Activated naive CD4-positive, alpha-beta T cell treated with anti-CD3 and anti-CD28 coated beads, Interleukin-2, amount 50 U/mL, for 16 hours (primary cell): ENCODE data around the gene LRRC10.
"Not testable (repeated sequence)": the region's sequence is repeated elsewhere in the genome, so short reads cannot be mapped to it uniquely, and the experiment has no call there.

ENCODE experiments used
- DNase-seq: peaks from one replicate; pipeline ENCODE4 v3.0.0-alpha.2; 2020

Gene LRRC10

DNA sequence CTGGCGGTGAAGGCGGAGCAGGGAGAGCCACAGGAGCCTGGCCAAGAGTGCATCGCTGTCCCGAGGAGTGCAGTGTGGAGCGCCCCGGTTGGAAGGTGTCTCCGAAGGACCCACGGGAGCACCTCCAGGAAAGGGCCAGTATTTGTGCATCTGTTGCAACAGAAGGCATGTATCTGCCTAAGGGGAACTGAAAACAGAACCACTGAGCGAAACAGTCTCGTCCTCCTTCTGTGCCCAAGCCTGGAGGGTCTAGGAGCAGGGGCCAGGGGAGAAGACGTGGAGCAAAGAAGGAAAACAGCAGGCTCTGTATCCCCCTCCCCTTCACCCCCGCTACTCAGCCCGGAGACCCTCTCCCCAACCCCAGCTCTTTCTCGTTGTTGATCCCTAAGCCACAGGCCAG is 5.3 kb upstream of the LRRC10 start:
- no peak for DNase-seq

DNA sequence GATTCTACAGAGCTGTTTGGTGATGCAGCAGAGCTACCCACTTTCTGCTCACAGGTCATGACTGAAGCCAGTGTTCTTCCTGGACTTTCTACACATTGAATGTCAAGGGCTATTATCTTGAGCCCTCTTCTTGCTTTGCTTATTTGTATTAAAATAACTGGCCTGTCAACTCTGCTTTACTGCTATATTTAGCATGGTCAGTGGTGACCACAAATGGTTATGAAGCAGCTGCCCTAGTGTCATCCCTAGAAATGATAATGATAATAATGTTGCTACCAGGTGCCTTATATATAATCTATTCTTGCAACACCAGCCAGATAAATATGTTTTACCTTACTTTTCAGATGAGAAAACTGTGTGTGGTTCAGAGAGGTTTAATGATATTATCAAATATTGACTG is 2.6 kb upstream of the LRRC10 start:
- DNase-seq = no peak

- DNase-seq = no peak
Observed at GRCh38 chr12:69610126-69610525, 581 bp downstream of the LRRC10 start.

DNA sequence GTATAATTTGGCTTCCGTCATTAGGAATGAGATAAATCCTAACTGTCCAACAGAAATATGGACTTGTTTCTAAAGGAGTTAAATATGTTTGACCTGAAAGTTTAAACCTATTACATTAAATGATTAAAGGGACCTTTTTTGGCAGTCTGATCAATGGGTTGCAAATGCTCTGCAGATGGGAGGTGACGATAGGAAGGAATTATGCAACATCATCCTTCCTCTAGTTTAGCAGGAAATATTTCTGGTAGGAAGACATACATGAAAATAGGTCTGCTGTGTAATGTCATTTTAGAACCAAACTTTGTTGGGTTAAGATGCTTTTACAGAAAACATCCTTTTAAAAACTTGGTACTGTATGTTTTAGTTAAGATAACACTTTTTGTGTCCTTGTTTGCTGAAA is 2.6 kb downstream of the LRRC10 start:
- DNase-seq = no peak

- DNase-seq = not testable (repeated sequence)
Observed at GRCh38 chr12:69604275-69604674, 6.4 kb downstream of the LRRC10 start.

GRCh38 chr12:69603556-69603955 is 7.2 kb downstream of the LRRC10 start:
- not testable (repeated sequence) for DNase-seq

GRCh38 chr12:69602954-69603353 is 7.8 kb downstream of the LRRC10 start:
- no peak for DNase-seq

- DNase-seq = no peak
Observed at GRCh38 chr12:69601962-69602685, 8.6 kb downstream of the LRRC10 start.

GRCh38 chr12:69600804-69601203 is 9.9 kb downstream of the LRRC10 start:
- no peak for DNase-seq

- no peak for DNase-seq
Observed at GRCh38 chr12:69598174-69598753, 12.4 kb downstream of the LRRC10 start.

- DNase-seq = no peak
Observed at GRCh38 chr12:69595689-69596088, 15.0 kb downstream of the LRRC10 start.

- no peak for DNase-seq
Observed at GRCh38 chr12:69589082-69589481, 21.6 kb downstream of the LRRC10 start.

GRCh38 chr12:69588527-69588926 is 22.2 kb downstream of the LRRC10 start:
- no peak for DNase-seq

GRCh38 chr12:69585189-69586062 is 25.3 kb downstream of the LRRC10 start, which contains the start of gene CCT2:
Gene CCT2 (plus strand): TSS chr12:69585459. CDS start chr12:69585522, 63 bp downstream.
- peak; percentile 98 for DNase-seq

DNA sequence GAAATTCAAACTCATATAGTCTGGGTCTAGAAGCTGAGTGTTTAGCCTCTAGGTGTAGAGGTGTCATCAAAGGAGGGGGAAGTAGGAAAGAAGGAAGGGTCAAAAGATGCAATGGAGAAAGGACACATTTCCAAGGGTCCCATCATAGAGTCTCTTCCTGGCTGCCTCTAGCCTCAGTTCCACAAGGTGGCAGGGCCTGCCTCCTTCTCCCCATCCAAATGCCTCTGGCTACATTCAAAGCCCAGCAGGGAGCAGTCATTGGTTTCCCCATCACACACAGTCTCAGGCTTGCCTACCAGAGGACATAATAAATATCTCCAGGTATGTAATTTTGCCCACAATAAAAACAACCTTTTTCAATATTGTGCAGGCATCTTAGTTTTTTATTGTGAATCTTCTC is 27.5 kb downstream of the LRRC10 start:
- no peak for DNase-seq

DNA sequence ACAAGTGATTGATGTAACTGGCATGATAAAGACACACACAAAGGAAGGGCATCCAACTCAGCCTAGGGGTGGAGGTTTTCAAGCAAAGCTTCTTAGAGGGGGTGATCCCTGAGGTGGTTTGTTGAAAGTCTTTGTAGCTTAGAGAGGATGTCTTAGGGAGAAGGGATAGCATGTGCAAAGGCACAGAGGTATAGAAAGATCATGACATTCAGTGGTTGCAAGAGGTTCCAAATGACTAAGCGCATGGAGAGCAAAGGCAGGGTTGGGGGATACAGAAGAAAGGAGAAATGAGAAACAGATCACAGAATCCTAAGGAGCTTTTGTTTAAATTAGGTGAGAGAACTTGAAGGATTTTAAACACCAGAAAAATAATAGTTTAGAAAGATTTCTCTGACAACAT is 30.6 kb downstream of the LRRC10 start:
- no peak for DNase-seq

- no peak for DNase-seq
Observed at GRCh38 chr12:69579029-69579428, 31.7 kb downstream of the LRRC10 start.

GRCh38 chr12:69578283-69578682 is 32.4 kb downstream of the LRRC10 start:
- DNase-seq = no peak

- DNase-seq = no peak
Observed at GRCh38 chr12:69575346-69575745, 35.4 kb downstream of the LRRC10 start.

- peak; percentile 58 for DNase-seq
Observed at GRCh38 chr12:69570545-69571399, 39.9 kb downstream of the LRRC10 start.

DNA sequence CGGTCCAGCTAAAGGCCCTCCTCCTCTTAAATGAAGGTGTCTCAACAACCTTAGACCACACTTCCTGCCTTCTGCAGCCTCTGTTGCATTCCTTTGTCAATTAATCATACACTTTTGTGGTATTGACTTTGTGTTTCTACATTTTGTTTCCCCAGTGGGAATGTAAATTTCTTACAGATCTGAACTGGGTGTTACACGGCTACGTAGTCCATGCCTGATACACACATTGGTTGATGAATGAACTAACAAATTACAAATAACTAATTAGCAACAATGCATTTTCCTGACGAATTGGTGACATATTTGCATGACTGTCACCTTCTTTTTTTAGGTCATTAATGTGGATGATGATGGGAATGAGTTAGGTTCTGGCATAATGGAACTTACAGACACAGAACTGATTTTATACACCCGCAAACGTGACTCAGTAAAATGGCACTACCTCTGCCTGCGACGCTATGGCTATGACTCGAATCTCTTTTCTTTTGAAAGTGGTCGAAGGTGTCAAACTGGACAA is 40.6 kb downstream of the LRRC10 start:
- no peak for DNase-seq

DNA sequence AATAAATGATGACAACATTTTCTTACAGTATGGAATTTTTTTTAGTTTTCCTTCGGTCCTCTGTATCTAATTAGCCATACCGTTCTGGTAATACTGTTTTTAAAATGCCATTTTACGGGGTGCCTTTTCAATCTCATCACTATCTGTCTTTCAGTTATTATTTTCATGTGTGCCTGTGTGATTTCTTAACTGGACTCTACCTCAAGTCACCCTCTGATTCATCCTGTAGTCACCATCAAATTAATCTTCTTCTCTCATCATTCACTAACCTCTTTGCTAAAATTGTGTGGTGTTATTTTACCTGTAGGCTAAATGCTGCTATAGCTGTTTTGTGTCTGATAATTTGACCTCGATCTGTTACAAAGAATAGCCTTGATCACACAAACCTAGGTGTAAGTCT is 41.5 kb downstream of the LRRC10 start:
- DNase-seq = no peak

DNA sequence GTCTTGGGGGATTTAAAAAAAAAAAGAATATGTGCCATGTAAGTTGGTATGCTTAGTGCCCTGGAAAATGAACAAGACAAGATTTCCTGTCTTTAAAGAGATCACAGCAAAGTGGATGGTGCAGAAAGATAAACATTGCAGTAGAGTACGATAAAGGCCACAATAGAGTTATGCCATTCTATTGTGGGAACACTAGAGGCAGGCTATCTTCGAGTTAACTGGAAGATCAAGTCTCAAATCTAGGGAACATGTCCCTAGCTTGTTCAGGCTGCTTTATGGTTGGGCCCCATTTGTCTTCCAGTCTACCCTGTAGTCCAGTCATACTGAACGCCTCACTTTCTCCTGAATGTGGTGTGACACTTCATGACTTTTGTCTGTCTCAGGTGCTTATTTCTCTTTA is 44.1 kb downstream of the LRRC10 start:
- DNase-seq = no peak
